Left ventricle myocardium superior (tissue), 1 donor: ENCODE results near the gene MAP4. TPM values are rescaled to one million over a fixed set of nuclear protein-coding genes. Genes with fewer than 3 reads are reported as not detected.

Experiments
- ATAC-seq: fragments of 200-7000 bp; cut with Tn5 transposase; one replicate; pipeline ENCODE4 v1.9.1; 2020; ENCODE audit warnings: mild to moderate bottlenecking, moderate library complexity
- DNase-seq: peaks from one replicate; pipeline ENCODE4 v3.0.0-alpha.2; 2020
- intact Hi-C: fragments of 100-400 bp; cut with micrococcal nuclease; formaldehyde crosslinking; loops from one replicate; pipeline ENCODE4 v1.11.0; 2022
- total RNA-seq: library from RNA; stranded (reverse); fragmentation: NEBNext Ultra II Directional; extraction: Animal tissue kit (Norgen Biotek cat#: 25700); gene quantifications from one replicate; pipeline ENCODE4 v1.2.1, GENCODE V29; 2021
- donor health status: DM: no; HTN: yes; CAD: no; lungs with severe emphysema.

The MAP4 gene
- total RNA-seq, 1 donor from 2014 or later: 680 TPM

DNA sequence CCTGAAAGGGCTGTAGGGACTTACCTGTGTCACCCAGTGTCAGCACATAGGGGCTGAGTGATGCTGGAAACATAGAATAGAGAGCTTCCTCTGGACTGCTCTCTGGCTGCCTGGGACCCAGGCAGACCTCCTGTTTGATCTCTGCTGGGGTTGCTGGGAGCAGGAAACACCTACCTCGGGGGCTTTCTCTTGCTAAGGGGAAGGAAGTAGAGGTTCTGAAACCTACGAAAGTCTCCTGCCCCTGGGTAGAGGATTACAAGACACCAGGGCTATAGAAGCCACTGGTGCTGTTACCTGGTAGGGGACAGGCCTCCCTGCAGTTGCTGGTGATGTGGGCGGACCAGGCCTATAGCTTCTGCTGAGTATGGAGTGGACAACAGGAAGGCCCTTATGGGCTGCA, 131.6 kb downstream of the MAP4 start:
- DNase-seq (no peak), ATAC-seq (no peak)
- intact Hi-C loops: no loop called here

DNA sequence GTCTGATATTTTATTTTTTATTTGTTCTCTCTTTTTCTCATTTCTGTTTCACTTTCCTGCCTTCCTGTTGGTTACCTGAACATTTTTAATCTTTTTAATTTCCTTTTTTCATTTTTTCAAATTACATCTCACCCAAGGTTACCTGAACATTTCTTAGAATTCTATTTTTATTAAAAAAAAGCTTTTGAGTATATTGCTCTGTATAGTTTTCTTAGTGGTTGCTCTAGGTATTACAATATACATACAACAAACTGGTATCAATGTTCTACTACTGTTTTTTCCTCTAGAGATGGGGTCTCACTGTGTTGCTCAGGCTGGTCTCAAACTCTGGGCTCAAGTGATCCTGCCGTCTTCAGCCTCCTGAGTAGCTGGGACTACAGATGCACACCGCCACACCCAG, 133.9 kb downstream of the MAP4 start:
- intact Hi-C loops: no loop called here
- no peak for ATAC-seq
- no peak for DNase-seq

DNA sequence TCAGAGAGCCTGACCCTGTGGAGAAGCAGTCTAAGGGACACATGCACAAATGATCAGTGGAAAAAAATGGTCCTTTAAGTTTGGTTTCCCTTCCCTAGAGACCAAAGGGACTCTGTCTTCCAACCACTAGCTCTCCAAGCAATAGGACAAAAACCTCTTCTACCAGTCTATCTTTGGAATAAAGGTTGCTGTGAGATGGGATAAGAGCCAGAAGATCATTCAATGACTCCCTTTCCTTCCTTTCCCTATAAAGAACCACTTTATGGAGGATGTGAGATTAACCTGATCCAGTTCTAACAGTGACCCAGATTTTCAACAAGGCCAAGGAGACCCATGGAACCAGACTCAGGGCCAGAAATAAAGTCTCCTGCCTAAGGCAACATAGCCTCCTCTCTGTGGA, 138.5 kb downstream of the MAP4 start:
- intact Hi-C loops: no loop called here
- peak; percentile 30 for ATAC-seq
- DNase-seq: no peak

DNA sequence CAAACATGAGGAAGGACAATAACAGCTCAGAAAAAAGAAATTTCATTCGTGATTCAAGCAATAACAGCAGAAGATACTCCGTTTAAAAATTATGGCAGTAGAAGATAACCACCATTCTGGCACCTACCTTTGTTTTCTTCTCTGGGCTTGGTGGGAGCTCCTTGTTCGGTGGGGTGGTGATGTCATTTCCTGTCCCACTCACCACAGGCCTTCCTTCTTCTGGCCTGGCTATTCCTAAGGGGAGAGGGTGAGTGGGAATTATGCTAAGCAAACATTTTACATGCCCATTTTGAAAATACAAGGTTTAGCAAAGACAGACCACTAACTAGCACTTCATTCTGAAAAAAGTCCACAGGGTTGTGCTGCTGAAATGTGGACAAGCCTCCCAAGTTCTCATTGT, 138.9 kb downstream of the MAP4 start:
- DNase-seq (no peak), ATAC-seq (peak; percentile 21)
- intact Hi-C loops: no loop called here

DNA sequence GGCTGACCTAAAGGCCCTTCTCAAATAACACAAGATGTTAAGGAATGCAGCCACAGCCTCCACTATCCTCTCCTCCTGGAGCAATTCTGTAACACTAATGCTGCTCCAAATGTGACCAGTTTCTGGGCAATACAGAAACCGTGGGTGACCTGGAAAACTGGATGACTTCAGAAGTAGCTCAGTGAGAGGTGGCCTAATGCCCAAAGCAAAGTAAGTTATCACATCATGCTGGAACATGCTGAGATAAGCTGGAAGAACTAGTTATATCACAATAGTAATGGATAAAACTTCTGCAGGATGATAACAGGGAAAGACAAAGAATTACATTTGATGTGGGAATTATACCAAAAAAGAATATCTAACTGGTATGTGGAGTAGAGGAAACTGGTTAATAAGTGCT, 141.3 kb downstream of the MAP4 start:
- intact Hi-C loops: no loop called here
- ATAC-seq: peak; percentile 42
- DNase-seq: no peak

DNA sequence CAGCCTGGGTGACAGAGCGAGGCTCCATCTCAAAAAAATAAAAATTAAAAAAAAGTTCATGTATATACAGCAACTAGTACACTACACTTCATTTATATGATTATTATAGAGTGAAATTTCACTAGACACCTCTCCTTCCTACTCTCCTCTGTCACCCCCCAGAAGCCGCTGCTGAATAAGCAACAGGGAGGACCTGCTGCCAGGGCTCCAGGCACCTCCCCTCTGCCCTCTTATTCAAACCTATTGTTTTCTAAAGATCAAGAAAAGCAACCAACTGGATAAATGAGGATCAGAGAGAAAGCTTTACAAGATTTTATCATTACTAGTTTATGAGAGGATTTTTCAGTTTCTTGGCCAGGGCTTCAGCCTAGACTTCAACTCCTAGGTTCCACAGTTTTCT, 141.8 kb downstream of the MAP4 start:
- intact Hi-C loops: no loop called here

DNA sequence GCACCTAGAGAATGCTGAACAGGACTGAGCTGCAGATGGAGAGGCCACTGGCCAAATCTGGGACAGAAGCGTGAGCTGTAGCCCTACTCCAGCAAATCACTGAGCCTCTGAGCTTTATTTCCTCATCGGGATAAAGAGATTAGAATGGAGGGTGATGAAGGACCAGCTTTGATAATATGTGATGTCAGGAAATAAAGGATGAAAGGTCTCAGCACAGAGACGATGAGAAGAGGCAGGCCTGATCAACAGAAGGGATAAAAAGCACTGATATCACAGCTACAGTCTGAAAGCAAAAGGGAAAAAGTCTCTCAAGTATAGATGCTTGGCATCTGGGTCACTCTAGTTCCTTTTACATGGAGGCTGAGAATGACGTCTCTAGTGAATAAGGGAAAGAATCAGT, 143.3 kb downstream of the MAP4 start:
- intact Hi-C loops: no loop called here
- ATAC-seq (no peak), DNase-seq (no peak)

More for the DNA sequence above, 141.8 kb downstream of the MAP4 start:
- DNase-seq (no peak), ATAC-seq (no peak)

DNA sequence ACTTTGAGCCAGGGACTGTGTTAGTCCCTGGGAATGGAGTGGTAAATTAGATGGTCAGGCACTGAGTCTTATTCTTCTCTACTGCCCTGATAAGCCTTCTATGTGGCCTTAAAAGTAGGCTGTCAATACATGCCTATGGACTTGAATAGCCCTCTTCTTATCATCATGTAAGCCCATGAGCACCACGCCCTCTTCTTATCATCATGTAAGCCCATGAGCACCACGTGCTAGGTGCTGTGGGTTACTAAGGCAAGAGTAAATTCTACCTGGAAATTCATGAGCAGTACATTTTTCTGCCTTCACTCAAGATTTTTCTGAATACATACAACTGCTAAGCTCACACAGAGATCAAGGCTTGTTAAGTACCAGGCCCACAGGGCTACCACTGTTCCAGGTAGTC, 144.8 kb downstream of the MAP4 start:
- intact Hi-C loops: no loop called here
- ATAC-seq (no peak), DNase-seq (no peak)

DNA sequence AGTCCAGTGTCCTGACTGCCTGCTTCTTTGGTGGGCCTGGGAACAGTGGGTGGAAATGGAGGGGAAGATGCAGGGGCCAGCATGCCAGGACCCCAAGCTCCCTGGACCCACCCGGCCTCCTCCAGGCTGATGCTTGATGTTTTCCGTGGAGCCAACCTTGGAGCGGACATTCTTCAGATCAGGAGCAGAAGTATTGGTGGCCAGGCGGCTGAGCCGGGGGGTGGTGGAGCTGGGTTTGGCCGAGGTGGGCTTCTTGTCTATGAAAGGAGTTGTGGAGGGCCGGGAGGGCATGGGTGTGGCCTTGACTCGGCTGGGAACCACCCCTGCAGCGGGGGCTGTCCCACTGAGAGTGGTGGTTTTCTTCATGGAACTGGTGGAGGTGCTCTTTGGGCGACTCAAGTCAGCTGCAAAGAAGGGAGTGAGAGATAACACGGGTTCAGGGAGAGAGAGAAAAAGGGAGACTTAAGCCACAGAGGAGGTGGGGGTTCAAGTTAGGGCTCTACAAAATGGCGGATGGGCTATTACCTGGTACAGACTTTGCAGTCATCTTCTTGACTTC, 145.4 kb downstream of the MAP4 start:
- intact Hi-C loops: no loop called here
- ATAC-seq: no peak
- no peak for DNase-seq

DNA sequence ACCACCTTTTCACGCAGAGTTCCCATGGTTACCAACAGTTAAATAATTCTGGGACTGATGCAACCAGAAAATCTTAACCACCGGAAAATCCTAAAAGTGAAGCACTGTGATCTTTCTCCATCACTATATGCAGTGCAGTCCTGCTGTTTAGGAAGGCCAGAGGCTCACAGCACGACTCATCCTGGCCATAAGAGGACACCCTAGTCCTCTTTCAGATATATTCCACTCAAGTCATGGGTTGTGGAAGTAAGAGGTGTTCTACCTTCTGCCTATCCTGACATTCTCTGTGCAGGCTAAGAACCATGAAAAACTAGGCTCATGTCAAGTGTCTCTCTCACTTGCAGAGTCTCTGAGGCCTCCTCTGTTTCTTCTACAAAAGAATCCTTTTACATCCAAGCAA, 146.1 kb downstream of the MAP4 start:
- no peak for DNase-seq
- intact Hi-C loops: no loop called here
- ATAC-seq: no peak

DNA sequence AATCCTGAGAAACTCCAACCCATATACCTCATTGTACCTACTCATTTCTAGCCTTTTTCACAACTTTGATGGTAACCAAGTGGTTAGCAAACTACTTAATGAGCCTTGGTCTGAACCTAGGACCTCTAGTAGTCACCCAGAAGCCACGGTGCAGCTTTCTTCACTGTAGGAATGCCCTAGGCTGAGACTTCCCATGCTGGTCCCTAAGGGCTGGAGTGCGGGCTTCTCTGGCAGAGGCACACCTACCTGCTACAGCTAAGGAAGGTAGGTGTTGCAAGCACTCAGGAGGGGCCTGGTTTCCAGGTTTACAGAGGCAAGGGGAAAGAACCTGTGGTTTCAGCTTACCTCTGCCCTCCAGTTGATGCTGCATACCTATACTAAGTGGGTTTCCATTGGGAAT, 147.9 kb downstream of the MAP4 start:
- ATAC-seq: no peak
- DNase-seq: no peak
- intact Hi-C loops: no loop called here

DNA sequence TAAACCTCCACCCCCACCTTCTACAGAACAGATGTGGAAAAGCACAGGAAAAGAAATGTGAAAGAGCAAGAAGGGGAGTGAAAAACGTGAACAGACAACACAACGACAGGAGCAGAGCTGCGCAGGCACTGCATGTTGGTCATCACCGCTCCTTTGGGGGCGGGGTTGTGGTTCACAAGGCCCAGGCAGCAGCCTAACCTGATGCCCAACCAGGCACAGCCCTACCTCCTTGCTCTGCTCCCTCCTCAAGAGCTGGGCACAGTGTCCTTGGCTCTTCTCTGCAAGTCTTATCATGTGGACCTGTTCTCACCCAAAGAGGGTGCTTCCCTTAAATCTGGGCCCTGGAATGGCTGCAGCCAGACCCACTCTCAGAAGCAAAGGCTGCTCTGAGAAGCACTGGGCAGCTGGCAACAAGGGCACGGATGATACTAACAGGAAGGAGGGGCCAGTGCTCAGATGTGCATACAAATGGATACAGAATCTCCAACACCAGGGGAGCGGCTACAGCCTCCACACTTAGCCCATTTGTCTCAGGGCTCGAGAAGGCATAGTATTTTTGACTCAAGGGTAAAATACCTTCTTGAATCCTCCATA, 148.7 kb downstream of the MAP4 start:
- intact Hi-C loops: no loop called here
- peak; percentile 52 for ATAC-seq

DNA sequence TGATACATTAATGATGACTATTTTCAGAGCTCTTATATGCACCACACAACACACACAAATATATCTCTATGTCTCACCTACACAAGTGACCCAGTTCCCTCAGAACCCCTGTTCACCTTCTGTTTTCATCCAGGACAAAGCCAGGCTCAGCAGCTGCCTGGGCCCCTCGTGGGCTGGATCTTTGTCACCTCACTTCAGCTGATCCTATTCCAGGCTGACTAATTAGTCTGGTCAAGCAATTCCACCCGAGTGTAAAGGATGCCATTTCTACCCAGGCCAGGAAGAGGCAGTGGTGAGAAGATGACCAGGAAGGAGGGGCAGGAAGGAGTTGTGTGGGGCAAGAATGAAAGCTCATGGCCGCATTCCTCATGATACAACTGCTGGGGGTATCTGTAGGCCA, 151.0 kb downstream of the MAP4 start:
- ATAC-seq: no peak
- intact Hi-C loops: no loop called here
- DNase-seq: no peak

More for the DNA sequence above, 148.7 kb downstream of the MAP4 start:
- DNase-seq: no peak

DNA sequence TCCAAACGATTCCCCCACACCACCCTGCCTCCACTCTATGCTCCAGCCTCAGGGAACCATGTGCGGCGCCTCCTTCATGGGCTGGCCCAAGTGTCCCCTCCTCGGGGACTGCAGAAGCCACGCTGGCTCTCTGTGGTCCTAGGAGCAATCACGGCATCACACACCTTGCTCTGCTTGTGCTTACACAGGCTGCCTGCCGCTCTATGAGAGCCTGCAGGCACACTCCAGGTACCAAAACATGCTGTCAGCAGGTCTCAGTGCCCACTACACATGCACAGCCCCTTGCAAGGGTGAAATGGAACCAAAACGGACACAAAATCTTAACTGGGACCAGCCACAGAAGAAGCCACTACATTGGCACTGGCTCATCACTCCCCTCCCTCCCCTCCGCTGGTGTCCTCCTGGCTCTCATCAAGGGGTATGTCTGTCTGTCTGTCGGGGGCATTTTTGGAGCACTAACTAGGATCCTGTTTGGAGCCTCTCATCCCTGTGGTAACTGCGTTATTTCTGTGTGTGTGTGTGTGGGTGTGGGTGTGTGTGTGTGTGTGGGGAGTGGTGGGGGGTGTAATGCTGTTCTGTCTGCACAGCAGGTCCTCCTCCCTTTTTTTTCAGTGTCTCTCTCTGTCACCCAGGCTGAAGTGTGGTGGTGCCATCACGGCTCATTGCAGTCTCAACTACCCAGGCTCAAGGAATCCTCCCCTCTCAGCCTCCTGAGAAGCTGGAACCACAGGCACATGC, 152.7 kb downstream of the MAP4 start:
- intact Hi-C loops: no loop called here
- ATAC-seq (no peak), DNase-seq (no peak)

DNA sequence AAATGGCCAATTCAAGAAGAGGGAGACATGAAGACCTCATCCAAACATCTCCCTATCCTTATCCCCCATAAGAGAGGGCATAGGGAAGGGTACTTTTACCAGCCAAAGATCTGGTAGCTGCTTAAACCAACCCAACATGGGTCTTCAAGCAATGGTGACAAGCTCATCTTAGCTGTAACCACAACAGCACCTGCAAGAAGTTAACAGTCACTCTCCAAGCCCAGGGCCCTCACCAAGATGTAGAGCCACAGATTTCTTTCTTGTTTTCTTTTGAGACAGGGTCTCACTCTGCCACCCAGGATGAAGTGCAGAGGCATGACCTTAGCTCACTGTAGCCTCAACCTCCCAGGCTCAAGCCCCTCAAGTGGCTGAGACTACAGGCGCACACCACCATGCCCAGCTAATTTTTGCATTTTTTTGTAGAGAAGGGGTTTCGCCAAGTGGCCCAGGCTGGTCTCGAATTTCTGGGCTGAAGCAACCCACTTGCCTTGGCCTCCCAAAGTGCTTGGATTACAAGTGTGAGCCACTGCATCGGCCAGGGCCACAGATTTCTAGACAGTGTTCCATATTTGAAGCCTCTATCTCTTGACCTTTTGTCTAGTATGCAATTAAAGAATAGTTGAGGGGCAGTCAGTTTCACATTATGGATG, 156.1 kb downstream of the MAP4 start:
- ATAC-seq (peak; percentile 34), DNase-seq (no peak)
- intact Hi-C loops: no loop called here

DNA sequence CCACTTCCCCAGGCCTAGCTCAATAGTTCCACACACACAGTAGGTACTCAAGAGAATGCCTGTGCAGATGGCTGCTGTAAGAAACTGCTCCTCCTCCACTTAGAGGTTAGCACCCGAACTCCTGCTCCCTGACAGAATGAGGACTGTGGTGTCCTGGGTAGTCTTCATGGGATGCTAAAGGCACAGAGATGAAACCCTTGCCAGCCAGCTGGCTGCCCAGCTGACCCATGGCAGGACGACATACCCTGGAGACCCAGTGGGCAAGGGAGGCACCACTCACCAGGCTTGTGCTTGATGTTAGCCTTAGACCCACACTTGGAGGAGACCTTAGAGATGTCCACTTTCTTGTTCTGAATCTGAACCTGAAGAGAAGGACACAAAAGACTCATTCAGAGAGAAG, 159.1 kb downstream of the MAP4 start:
- ATAC-seq: no peak
- intact Hi-C loops: no loop called here
- DNase-seq: no peak

DNA sequence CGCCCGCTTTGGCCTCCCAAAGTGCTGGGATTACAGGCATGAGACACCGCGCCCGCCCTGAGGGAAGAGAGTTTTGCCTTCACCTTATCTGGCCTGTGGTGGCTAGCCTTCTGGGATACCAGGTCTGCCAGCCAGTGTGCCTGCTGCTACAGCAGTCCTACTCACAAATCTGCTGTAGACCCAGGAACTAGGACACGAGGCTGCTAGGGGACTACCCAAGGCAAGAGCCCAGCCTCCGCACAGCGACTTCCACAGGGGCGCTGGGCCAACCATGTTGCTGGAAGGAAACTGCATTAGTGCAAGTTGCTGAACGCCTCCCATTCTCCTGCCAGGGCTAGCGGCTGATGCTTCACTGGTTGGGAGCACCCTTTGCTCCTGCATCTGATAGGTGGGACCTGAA, 159.5 kb downstream of the MAP4 start:
- intact Hi-C loops: no loop called here
- no peak for DNase-seq
- ATAC-seq: no peak

DNA sequence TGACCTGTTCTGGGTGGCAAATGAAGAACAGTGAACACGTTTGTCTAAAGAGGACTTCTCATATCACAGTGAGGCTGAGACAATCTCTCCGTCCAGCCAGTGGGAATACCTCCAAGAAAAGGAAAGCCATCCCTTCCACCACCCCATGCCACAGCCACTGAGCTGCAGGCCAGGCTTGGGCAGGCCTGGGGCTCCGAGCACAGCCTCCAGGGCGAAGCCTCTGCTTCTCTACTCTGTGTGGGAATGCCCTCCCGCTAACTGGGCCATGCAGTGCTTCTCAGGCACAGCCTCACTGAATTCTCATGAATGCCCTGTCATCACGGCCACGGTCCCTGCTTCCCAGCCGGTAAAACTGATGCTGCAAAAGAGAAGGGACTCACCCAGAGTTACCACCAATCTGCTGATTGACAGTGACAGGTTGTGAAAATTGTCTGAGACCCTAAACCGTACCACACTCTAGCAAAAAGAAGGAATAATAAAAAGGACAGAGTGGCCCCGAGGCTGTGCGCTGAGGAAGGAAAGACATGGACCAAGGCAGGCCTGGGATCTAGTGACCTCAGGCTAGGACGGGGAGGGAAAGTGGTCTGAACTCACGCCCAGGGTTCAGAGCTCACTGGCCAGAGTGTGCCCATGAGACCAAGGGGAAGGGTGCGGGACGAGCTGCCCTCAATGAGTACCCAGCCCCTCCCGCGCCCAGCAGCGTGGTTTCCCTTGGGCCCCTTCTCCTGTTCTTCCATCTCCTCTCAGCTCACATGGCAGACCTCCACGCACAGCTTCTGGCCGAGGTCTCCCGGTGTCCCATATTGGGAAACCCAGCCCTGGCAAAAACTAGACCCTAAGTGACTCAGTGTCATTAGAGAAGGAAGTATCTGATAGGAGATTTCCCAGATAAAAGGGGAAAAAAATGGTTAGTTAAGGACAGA, 160.5 kb downstream of the MAP4 start:
- ATAC-seq (peak; percentile 2), DNase-seq (no peak)
- intact Hi-C loops: no loop called here

DNA sequence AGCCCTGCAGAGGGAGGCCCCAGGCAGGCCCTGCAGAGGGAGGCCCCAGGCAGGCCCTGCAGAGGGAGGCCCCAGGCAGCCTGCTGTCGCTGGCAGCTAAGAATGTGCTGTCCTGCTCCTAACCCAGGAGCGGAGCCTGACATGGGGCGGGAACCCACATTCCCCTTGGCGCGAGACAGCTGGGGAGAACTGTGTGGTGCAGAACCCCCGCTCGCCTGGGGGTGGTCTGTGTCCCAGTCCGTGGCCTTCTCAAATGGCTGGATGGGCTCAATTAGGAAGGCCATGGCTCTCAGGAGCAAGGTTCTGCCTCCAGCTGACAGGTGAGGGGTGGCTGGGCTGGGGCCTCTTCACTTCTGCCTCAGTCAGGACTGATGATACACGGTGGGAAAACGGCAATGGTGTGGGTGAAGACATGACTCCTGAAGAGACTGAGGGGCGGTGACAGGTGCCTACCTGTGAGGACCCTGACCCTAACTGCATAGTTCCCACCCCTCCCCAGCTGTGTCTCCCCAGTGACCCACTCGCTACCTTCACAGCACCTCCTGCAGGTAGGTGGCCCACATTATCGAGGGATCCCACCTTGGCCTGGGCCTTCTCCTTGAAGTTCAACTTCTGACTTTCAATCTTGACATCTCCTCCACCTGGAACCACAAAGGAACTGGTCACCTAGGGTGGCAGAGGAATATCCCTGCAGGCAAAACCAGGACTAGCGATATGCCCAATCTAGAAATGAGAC, 161.3 kb downstream of the MAP4 start:
- intact Hi-C loops: no loop called here
- DNase-seq: no peak
- ATAC-seq: no peak
